WERI-Rb-1 (cell line): Measurements from ENCODE around the gene WDR77.

ENCODE experiments used
- DNase-seq: peaks from one replicate; pipeline ENCODE4 v3.0.0-alpha.2; 2020
- H3K27ac ChIP-seq: fragments of 250-450 bp; sonication (Bioruptor Pico); 2 replicates; pipeline ENCODE4 v1.5.1; 2020; ENCODE audit warnings: mild to moderate bottlenecking, moderate library complexity
- H3K27me3 ChIP-seq: fragments of 250-450 bp; sonication (Bioruptor Pico); 2 replicates; pipeline ENCODE4 v1.5.1; 2021; ENCODE audit warnings: mild to moderate bottlenecking, low read depth, moderate library complexity; ENCODE audit not compliant: insufficient read depth, severe bottlenecking
- H3K36me3 ChIP-seq: fragments of 250-450 bp; sonication (Bioruptor Pico); 2 replicates; pipeline ENCODE4 v1.5.1; 2020; ENCODE audit warnings: mild to moderate bottlenecking, moderate library complexity
- H3K4me3 ChIP-seq: 2 replicates; pipeline ENCODE4 v1.5.1; 2011; ENCODE audit warnings: low read depth, mild to moderate bottlenecking, control low read depth, low read length
- H3K9me3 ChIP-seq: fragments of 250-450 bp; sonication (Bioruptor Pico); 2 replicates; pipeline ENCODE4 v1.5.1; 2021; ENCODE audit warnings: mild to moderate bottlenecking, moderate library complexity; ENCODE audit not compliant: severe bottlenecking
- CTCF ChIP-seq: IDR thresholded peaks from 2 replicates; pipeline ENCODE4 v1.5.1; 2011; ENCODE audit warnings: low read depth, mild to moderate bottlenecking, control low read depth, inconsistent platforms, low read length

WDR77 gene

GRCh38 chr1:111469539-111469938 is 20.5 kb upstream of the WDR77 start:
- Histone ChIP-seq H3K4me3 (no peak overlapping the region), H3K27ac (no peak overlapping the region), H3K9me3 (no peaks in the 10 kb centered on the region), H3K27me3 (no peaks in the 10 kb centered on the region), H3K36me3 (no peaks in the 10 kb centered on the region)
- TF ChIP-seq CTCF = no peak
- no peak for DNase-seq

DNA sequence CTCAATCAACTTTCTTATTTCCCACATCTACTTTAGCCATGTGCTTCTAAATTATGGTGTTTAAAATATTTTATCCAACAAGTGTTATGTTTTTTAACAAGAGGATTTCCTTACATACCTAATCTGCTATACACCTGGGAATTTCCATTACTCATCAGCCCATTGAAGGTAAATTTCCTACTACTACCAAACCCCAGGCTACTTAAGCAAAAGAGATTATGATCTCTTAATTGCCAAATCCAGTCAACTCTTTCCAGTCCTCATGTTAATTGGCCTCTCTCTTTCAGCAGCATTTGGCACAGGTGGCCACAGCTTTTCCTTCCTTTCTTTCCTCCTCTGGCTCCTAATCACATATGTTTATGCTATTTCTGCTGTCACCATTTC is 19.7 kb upstream of the WDR77 start:
- H3K27me3 ChIP-seq = no peaks in the 10 kb centered on the region
- no peak overlapping the region for H3K27ac ChIP-seq
- no peaks in the 10 kb centered on the region for H3K36me3 ChIP-seq
- TF ChIP-seq CTCF = no peak
- H3K9me3 ChIP-seq = no peaks in the 10 kb centered on the region
- no peak overlapping the region for H3K4me3 ChIP-seq
- no peak for DNase-seq

DNA sequence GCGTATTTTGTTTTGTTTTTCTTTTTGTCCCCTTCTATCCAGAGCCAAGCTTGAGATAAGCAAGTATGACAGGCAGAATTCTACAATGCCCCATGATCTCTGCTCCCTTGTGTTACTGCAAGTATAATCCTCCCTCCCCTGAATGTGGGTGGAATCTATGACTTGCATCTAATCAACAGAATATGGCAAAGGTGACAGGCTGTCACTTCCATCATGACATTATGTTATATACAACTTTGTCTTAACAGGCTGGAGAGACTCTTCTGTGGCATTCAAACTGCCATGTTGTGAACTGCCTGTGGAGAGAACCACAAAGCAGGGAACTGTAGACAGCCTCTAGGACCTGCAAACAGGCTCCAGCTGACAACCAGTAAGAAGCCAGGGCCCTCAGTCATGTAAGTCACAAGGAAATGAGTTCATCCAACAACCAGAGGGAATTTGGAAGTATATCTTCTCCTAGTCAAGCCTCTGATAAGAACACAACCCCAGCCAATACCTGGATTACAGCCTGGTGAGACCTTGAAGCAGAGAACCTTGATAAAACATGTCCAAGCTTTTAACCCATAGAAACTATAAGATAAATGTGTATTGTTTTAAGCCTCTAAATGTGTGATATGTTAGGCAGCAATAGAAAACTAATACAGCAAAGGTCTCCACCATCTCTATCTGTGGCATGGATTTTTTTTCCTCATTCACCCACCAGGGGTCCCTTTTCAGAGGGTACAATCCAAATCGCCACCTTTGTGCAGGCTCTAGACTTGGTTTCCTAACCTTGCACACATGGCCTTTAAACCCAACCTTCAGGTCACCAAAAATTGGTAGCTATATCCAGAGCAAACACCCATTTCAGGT is 19.0 kb upstream of the WDR77 start:
- Histone ChIP-seq H3K9me3 (no peaks in the 10 kb centered on the region), H3K4me3 (no peak overlapping the region), H3K27ac (no peak overlapping the region), H3K27me3 (no peaks in the 10 kb centered on the region), H3K36me3 (no peaks in the 10 kb centered on the region)
- TF ChIP-seq CTCF = no peak
- no peak for DNase-seq

DNA sequence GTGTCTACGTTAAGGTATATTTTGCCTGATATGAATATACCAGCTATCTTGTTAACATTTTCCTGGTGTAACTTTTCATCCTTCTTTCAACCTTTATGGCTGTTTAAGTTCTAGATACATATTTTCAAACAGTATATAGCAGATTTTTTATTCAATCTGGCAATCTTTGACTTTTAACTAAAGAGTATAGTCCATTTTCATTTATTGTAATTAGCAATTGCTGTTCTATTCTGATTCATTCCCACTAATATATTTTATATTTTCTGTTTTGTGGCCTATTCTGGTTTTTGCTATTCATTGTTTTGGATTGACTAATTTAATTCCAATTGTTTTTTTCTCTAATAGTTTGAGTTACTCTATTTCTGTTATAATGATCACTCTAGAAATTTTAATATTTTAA is 17.4 kb upstream of the WDR77 start:
- Histone ChIP-seq H3K9me3 (no peaks in the 10 kb centered on the region), H3K4me3 (no peak overlapping the region), H3K36me3 (peaks cover 6% of the 10 kb centered on the region), H3K27me3 (no peaks in the 10 kb centered on the region), H3K27ac (no peak overlapping the region)
- no peak for TF ChIP-seq CTCF
- DNase-seq = no peak

GRCh38 chr1:111465754-111466153 is 16.7 kb upstream of the WDR77 start:
- Histone ChIP-seq H3K36me3 (peaks cover 11% of the 10 kb centered on the region), H3K9me3 (no peaks in the 10 kb centered on the region), H3K27me3 (no peaks in the 10 kb centered on the region), H3K27ac (no peak overlapping the region), H3K4me3 (no peak overlapping the region)
- no peak for TF ChIP-seq CTCF
- DNase-seq = no peak
